GM23248 (cell line): ENCODE data around the gene PAFAH1B1. TPM values are rescaled to one million over a fixed set of nuclear protein-coding genes. Genes with fewer than 3 reads are reported as not detected.

ENCODE experiments used
- DNase-seq: peaks from one replicate; pipeline ENCODE4 v3.0.0-alpha.2; 2015
- H2AFZ ChIP-seq: fragments of 200-600 bp; sonication (generic); 2 replicates; pipeline ENCODE4 v1.6.1; 2016; ENCODE audit warnings: antibody characterized with exemption
- H3F3A ChIP-seq: fragments of 200-600 bp; sonication (generic); 2 replicates; pipeline ENCODE4 v1.6.1; 2016; ENCODE audit warnings: mild to moderate bottlenecking, antibody characterized with exemption, mixed run types; ENCODE audit not compliant: insufficient read depth
- H3K27ac ChIP-seq: fragments of 200-600 bp; sonication (generic); 2 replicates; pipeline ENCODE4 v1.5.1; 2016; ENCODE audit warnings: mild to moderate bottlenecking
- H3K27me3 ChIP-seq: fragments of 200-600 bp; sonication (generic); replicated peaks from 2 replicates; pipeline ENCODE4 v1.6.1; 2016; ENCODE audit warnings: mild to moderate bottlenecking; ENCODE audit not compliant: insufficient read depth
- H3K36me3 ChIP-seq: fragments of 200-600 bp; sonication (generic); 2 replicates; pipeline ENCODE4 v1.6.1; 2016; ENCODE audit warnings: low read depth, mild to moderate bottlenecking
- H3K4me1 ChIP-seq: fragments of 200-600 bp; sonication (generic); 2 replicates; pipeline ENCODE4 v1.6.1; 2016; ENCODE audit warnings: mild to moderate bottlenecking; ENCODE audit not compliant: insufficient read depth
- H3K4me2 ChIP-seq: fragments of 200-600 bp; sonication (generic); one replicate; pipeline ENCODE4 v1.6.1; 2016; ENCODE audit warnings: mild to moderate bottlenecking; ENCODE audit not compliant: unreplicated experiment
- H3K4me3 ChIP-seq: fragments of 200-600 bp; sonication (generic); 2 replicates; pipeline ENCODE4 v1.5.1; 2016; ENCODE audit warnings: mild to moderate bottlenecking
- H3K79me2 ChIP-seq: fragments of 200-600 bp; sonication (generic); 2 replicates; pipeline ENCODE4 v1.6.1; 2016; ENCODE audit warnings: mild to moderate bottlenecking; ENCODE audit not compliant: insufficient read depth
- H3K9ac ChIP-seq: fragments of 200-600 bp; sonication (generic); 2 replicates; pipeline ENCODE4 v1.6.1; 2016; ENCODE audit warnings: mild to moderate bottlenecking
- H3K9me2 ChIP-seq: fragments of 200-600 bp; sonication (generic); 2 replicates; pipeline ENCODE4 v1.6.1; 2016; ENCODE audit warnings: mixed run types, mild to moderate bottlenecking, moderate library complexity; ENCODE audit not compliant: insufficient read depth
- H3K9me3 ChIP-seq: fragments of 200-600 bp; sonication (generic); one replicate; pipeline ENCODE4 v1.6.1; 2017; ENCODE audit warnings: low read depth
- H4K20me1 ChIP-seq: fragments of 200-600 bp; sonication (generic); 2 replicates; pipeline ENCODE4 v1.6.0; 2016; ENCODE audit not compliant: insufficient read depth
- EZH2 ChIP-seq: fragments of 200-600 bp; sonication (generic); IDR thresholded peaks from 2 replicates; pipeline ENCODE4 v1.6.1; 2018; ENCODE audit warnings: antibody characterized with exemption, mild to moderate bottlenecking; ENCODE audit not compliant: insufficient read depth, poor library complexity, severe bottlenecking
- EZH2phosphoT487 ChIP-seq: fragments of 200-600 bp; sonication (generic); IDR thresholded peaks from 2 replicates; pipeline ENCODE4 v1.6.1; 2018; ENCODE audit warnings: antibody characterized with exemption, moderate library complexity, mild to moderate bottlenecking, low read depth; ENCODE audit not compliant: insufficient read depth
- WGBS, 2 experiments: methylation state at CpG; one replicate each; pipeline ENCODE4 v1.1.6; 2015 to 2017; ENCODE audit warnings: low lambda C conversion rate in 2 of 2, low coverage in 1 of 2; ENCODE audit errors: missing lambda C conversion rate in 2 of 2; 5-methylcytosine and 5-hydroxymethylcytosine counted together
- in situ Hi-C: fragments of 300-500 bp; cut with MboI; formaldehyde crosslinking; loops from 2 replicates; pipeline ENCODE4 v1.15.0; 2020
- polyA plus RNA-seq: library from polyadenylated mRNA; unstranded; fragments of >200 nt; fragmentation: Nextera tagmentation; extraction: Ambion mirVana; gene quantifications from 2 replicates; pipeline ENCODE4 v1.2.1, GENCODE V29; 2016
- total RNA-seq: library from RNA; depleted of rRNA; stranded (reverse); fragments of >200 nt; shearing (Covaris generic); gene quantifications from 2 replicates; pipeline ENCODE4 v1.2.3, GENCODE V29; 2014

PAFAH1B1 gene
- total and polyA plus RNA-seq, 2 experiments from 2014 or later: 32.5 to 88.7 TPM

DNA sequence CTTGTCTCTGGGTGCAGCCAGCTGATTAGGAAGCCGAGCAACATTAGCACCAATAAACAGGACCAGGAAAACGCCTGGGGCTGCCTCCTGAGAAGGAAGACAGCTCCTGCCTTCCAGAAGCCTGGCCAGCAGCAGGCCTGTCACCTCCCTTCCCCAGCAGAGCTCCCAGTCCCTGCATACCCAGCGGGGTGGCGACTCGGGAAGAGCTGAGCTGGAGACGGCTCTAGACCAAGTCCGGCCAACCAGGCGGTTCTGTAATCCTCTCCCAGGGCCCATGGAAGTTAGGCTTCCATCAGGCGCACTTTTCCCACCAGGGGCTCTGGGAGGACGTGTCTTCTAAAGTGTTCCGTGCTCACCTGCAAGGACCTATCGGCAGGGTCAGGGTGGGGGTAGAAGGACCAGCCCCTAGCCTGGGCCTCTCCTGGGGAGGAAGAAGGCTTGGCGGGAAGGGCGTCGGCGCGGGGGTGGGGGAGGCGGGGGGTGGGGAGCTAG is 130.1 kb downstream of the PAFAH1B1 start:
- H3K4me3 ChIP-seq: no peak overlapping the region
- H4K20me1 ChIP-seq: no peaks in the 10 kb centered on the region
- no peaks in the 10 kb centered on the region for H3K79me2 ChIP-seq
- no peak overlapping the region for H3K4me2 ChIP-seq
- WGBS, 2 experiments: 9 to 15% methylated on average over 12 to 18 of the region's 18 CpGs
- in situ Hi-C loops: no loop called here
- H2AFZ ChIP-seq: no peak overlapping the region
- no peak overlapping the region for H3K9ac ChIP-seq
- TF ChIP-seq EZH2 (no peak), EZH2phosphoT487 (no peak)
- DNase-seq: no peak
- H3K27ac ChIP-seq: no peak overlapping the region
- H3K27me3 ChIP-seq: peaks cover 11% of the 10 kb centered on the region
- no peaks in the 10 kb centered on the region for H3K4me1 ChIP-seq
- no peaks in the 10 kb centered on the region for H3K9me2 ChIP-seq
- no peaks in the 10 kb centered on the region for H3K36me3 ChIP-seq
- H3F3A ChIP-seq: no peaks in the 10 kb centered on the region
- no peaks in the 10 kb centered on the region for H3K9me3 ChIP-seq

- Histone ChIP-seq H3K4me2 (peak overlapping the region; percentile 53), H3K9me3 (no peaks in the 10 kb centered on the region), H3K4me1 (no peaks in the 10 kb centered on the region), H3F3A (no peaks in the 10 kb centered on the region), H3K4me3 (peak overlapping the region; percentile 51; the same call in 1 of the 2 replicates), H3K9me2 (no peaks in the 10 kb centered on the region), H3K79me2 (no peaks in the 10 kb centered on the region), H4K20me1 (no peaks in the 10 kb centered on the region), H3K9ac (no peak overlapping the region), H2AFZ (no peak overlapping the region), H3K27ac (no peak overlapping the region), H3K27me3 (peaks cover 11% of the 10 kb centered on the region), H3K36me3 (no peaks in the 10 kb centered on the region)
- in situ Hi-C loops: no loop called here
- TF ChIP-seq EZH2 (peak; percentile 26), EZH2phosphoT487 (no peak)
- WGBS, 2 experiments: 3 to 7% methylated on average over 43 to 57 of the region's 98 CpGs
- DNase-seq: peak; percentile 27
These were observed 130.7 kb downstream of the PAFAH1B1 start for GRCh38 chr17:2723997-2724783.

GRCh38 chr17:2724784-2725164 is 131.3 kb downstream of the PAFAH1B1 start:
- Histone ChIP-seq H3F3A (no peaks in the 10 kb centered on the region), H2AFZ (no peak overlapping the region), H3K4me2 (peak overlapping the region; percentile 53), H3K36me3 (no peaks in the 10 kb centered on the region), H3K4me3 (peak overlapping the region; percentile 51; the same call in 1 of the 2 replicates), H3K4me1 (no peaks in the 10 kb centered on the region), H3K27ac (no peak overlapping the region), H3K27me3 (peaks cover 11% of the 10 kb centered on the region), H3K9ac (no peak overlapping the region), H3K9me2 (no peaks in the 10 kb centered on the region), H3K79me2 (no peaks in the 10 kb centered on the region), H4K20me1 (no peaks in the 10 kb centered on the region), H3K9me3 (no peaks in the 10 kb centered on the region)
- WGBS, 2 experiments: 4% methylated on average over 28 to 34 of the region's 40 CpGs
- in situ Hi-C loops: no loop called here
- no peak for TF ChIP-seq EZH2
- no peak for TF ChIP-seq EZH2phosphoT487
- DNase-seq: peak; percentile 61

DNA sequence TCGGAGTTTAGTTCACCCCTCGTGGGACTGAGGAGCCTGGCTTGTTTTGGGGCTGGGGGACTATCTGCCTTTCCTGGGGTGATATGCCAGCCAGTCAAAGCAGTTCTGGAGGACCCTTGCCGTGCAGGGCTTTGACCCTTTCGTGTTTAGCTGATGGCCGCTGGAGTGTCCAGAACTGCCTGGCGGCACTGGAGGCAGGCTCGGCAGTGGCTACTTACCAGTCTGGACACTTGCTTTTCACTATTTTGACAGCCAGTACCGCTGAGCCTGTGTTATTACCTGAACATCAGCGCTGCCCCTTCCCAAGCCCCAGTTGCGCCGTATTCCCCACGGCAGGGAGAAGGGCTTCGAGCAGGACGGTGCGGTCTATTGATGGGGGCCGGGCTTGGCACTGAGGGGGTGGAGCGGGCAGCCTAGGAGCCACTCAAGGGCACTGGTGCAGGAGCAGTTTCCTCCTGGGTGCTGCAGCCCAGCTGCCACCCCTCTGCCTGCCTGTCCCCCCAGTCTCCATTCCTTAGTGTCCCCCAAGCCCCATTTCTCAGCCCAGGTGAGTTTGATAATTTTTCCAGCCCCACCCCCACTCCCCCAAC is 137.4 kb downstream of the PAFAH1B1 start:
- WGBS, 2 experiments: 59 to 65% methylated on average over 16 to 17 of the region's 17 CpGs
- no peaks in the 10 kb centered on the region for H3K4me1 ChIP-seq
- no peak overlapping the region for H3K9ac ChIP-seq
- H3K36me3 ChIP-seq: no peaks in the 10 kb centered on the region
- H2AFZ ChIP-seq: no peak overlapping the region
- H3K4me3 ChIP-seq: no peak overlapping the region
- no peaks in the 10 kb centered on the region for H3K79me2 ChIP-seq
- no peaks in the 10 kb centered on the region for H4K20me1 ChIP-seq
- no peak for DNase-seq
- no peaks in the 10 kb centered on the region for H3K9me2 ChIP-seq
- no peaks in the 10 kb centered on the region for H3K9me3 ChIP-seq
- in situ Hi-C loops: no loop called here
- no peak overlapping the region for H3K4me2 ChIP-seq
- H3K27me3 ChIP-seq: peaks cover 8% of the 10 kb centered on the region
- no peak for TF ChIP-seq EZH2
- TF ChIP-seq EZH2phosphoT487: no peak
- H3K27ac ChIP-seq: no peak overlapping the region
- no peaks in the 10 kb centered on the region for H3F3A ChIP-seq
